GM12878 (cell line): Measurements from ENCODE around the gene ARL5A. TPM values are rescaled to one million over a fixed set of nuclear protein-coding genes. Genes with fewer than 3 reads are reported as not detected.

Experiments
- ATAC-seq: fragments of 200-7000 bp; cut with Tn5 transposase; 3 replicates; pipeline ENCODE4 v1.9.1; 2020; ENCODE audit warnings: mild to moderate bottlenecking, moderate library complexity
- BruUV-seq: library from RNA; stranded (reverse); fragments of 400-500 nt; replicated peaks from 2 replicates; lab custom pipeline; 2021; lab: Mats Ljungman, UMichigan
- CTCF ChIA-PET: fragments of 300-600 bp; sonication (Branson Sonifier 250); formaldehyde crosslinking; extraction: SDS; loops from one replicate; lab custom pipeline; 2021; ENCODE audit warnings: inconsistent platforms; lab: Yijun Ruan, JAX
- POLR2A ChIA-PET: fragments of 350-600 bp; formaldehyde crosslinking; extraction: SDS; loops from one replicate; lab custom pipeline; 2021; ENCODE audit warnings: inconsistent platforms; lab: Charles Lee
- RAD21 ChIA-PET: fragments of 300-600 bp; sonication (Branson Sonifier 250); formaldehyde crosslinking; loops from one replicate; lab custom pipeline; 2023; ENCODE audit warnings: antibody characterized with exemption; ENCODE audit not compliant: unreplicated experiment; lab: Charles Lee
- SMC1A ChIA-PET: fragments of 300-600 bp; sonication (Branson Sonifier 250); formaldehyde crosslinking; loops from one replicate; lab custom pipeline; 2023; ENCODE audit not compliant: unreplicated experiment, uncharacterized antibody; lab: Charles Lee
- DNase-seq: peaks from one replicate; pipeline ENCODE4 v3.0.0-alpha.2; 2011; ENCODE audit warnings: low read depth, low spot score
- FAIRE-seq: peaks from 3 replicates; lab custom pipeline; 2011; peaks lifted over from hg19 to GRCh38; lab: Jason Lieb, UNC
- H2AFZ ChIP-seq: 2 replicates; pipeline ENCODE4 v1.6.0; 2011; ENCODE audit warnings: low read depth, low read length, control low read depth; ENCODE audit not compliant: control insufficient read depth
- H3K27ac ChIP-seq: 2 replicates; pipeline ENCODE4 v1.5.1; 2011; ENCODE audit warnings: control low read depth; ENCODE audit not compliant: control insufficient read depth, insufficient read depth
- H3K27me3 ChIP-seq, 2 experiments: replicated peaks in 1 of 2; 2 replicates each; pipeline versions ENCODE4 v1.6.0 to v1.6.1; 2011; ENCODE audit warnings: low read length in 1 of 2; ENCODE audit not compliant: control insufficient read depth in 2 of 2, insufficient read depth in 2 of 2
- H3K36me3 ChIP-seq, 2 experiments: 2 replicates each; pipeline ENCODE4 v1.5.1; 2011; ENCODE audit warnings: low read length in 1 of 2; ENCODE audit not compliant: control insufficient read depth in 2 of 2, insufficient read depth in 2 of 2
- H3K4me1 ChIP-seq: 2 replicates; pipeline ENCODE4 v1.6.1; 2011; ENCODE audit warnings: mild to moderate bottlenecking, low read length, moderate library complexity, mixed read lengths; ENCODE audit not compliant: control insufficient read depth, insufficient read depth
- H3K4me2 ChIP-seq: 2 replicates; pipeline ENCODE4 v1.6.0; 2011; ENCODE audit warnings: control low read depth; ENCODE audit not compliant: control insufficient read depth, insufficient read depth
- H3K4me3 ChIP-seq: fragments of 200-600 bp; sonication (generic); 2 replicates; pipeline ENCODE4 v1.5.1; 2016
- H3K79me2 ChIP-seq: 2 replicates; pipeline ENCODE4 v1.6.0; 2011; ENCODE audit warnings: low read length; ENCODE audit not compliant: control insufficient read depth, insufficient read depth
- H3K9ac ChIP-seq: 2 replicates; pipeline ENCODE4 v1.8.0; 2011; ENCODE audit warnings: low read length, control low read depth, mixed read lengths; ENCODE audit not compliant: control insufficient read depth, insufficient read depth
- H3K9me3 ChIP-seq: replicated peaks from 3 replicates; pipeline ENCODE4 v1.5.1; 2011; ENCODE audit warnings: mild to moderate bottlenecking, low read length; ENCODE audit not compliant: control insufficient read depth, insufficient read depth
- H4K20me1 ChIP-seq: 2 replicates; pipeline ENCODE4 v1.6.0; 2011; ENCODE audit not compliant: control insufficient read depth, insufficient read depth
- ASH2L ChIP-seq: fragments of 300-600, 200-600 bp; sonication (generic); IDR thresholded peaks from 2 replicates; pipeline ENCODE4 v1.6.1; 2017; ENCODE audit warnings: low read depth, mild to moderate bottlenecking, borderline replicate concordance
- CEBPZ ChIP-seq: fragments of 150-350 bp; IDR thresholded peaks from 2 replicates; pipeline ENCODE4 v1.6.1; 2016; ENCODE audit warnings: low read depth, low read length
- FOXK2 ChIP-seq: fragments of 450-650 bp; IDR thresholded peaks from 2 replicates; pipeline ENCODE4 v1.6.1; 2017; ENCODE audit warnings: mild to moderate bottlenecking, moderate library complexity
- GABPA ChIP-seq: IDR thresholded peaks from 2 replicates; pipeline ENCODE4 v1.6.1; 2014; ENCODE audit warnings: antibody characterized with exemption, low read depth, mild to moderate bottlenecking, inconsistent platforms
- HDAC2 ChIP-seq: fragments of 200-600 bp; sonication (generic); IDR thresholded peaks from 2 replicates; pipeline ENCODE4 v1.6.1; 2017
- KAT2A ChIP-seq: conservative IDR thresholded peaks from 2 replicates; pipeline ENCODE4 v1.6.1; 2011; ENCODE audit warnings: low read depth, low read length; ENCODE audit not compliant: control insufficient read depth
- NBN ChIP-seq: fragments of 450-650 bp; IDR thresholded peaks from 2 replicates; pipeline ENCODE4 v1.6.1; 2016
- NRF1 ChIP-seq: conservative IDR thresholded peaks from 2 replicates; pipeline ENCODE4 v1.6.1; 2011; ENCODE audit warnings: mild to moderate bottlenecking, low read depth, low read length, improper control_type of control experiment
- TBL1XR1 ChIP-seq: IDR thresholded peaks from 2 replicates; pipeline ENCODE4 v1.6.1; 2012; ENCODE audit warnings: low read depth, low read length, improper control_type of control experiment
- TCF7 ChIP-seq: IDR thresholded peaks from 2 replicates; pipeline ENCODE4 v1.6.1; 2014; ENCODE audit warnings: antibody characterized with exemption, borderline replicate concordance
- YBX1 ChIP-seq: fragments of 450-650 bp; IDR thresholded peaks from 2 replicates; pipeline ENCODE4 v1.6.1; 2016; ENCODE audit warnings: antibody characterized with exemption
- ZNF217 ChIP-seq: fragments of 450-650 bp; IDR thresholded peaks from 2 replicates; pipeline ENCODE4 v1.6.1; 2017; ENCODE audit warnings: antibody characterized with exemption, mild to moderate bottlenecking
- in situ Hi-C: fragments of 300-500 bp; cut with MboI; formaldehyde crosslinking; loops from 9 replicates; pipeline ENCODE4 v1.14.3; 2018; ENCODE audit warnings: mixed read lengths
- intact Hi-C: fragments of 100-400 bp; cut with micrococcal nuclease; formaldehyde crosslinking; loops from one replicate; pipeline ENCODE4 v1.14.2; 2022; ENCODE audit not compliant: unreplicated experiment
- polyA plus RNA-seq, 11 experiments: library from polyadenylated mRNA; depleted of rRNA in 4 of 11; unstranded in 6 of 11; stranded (reverse) in 5 of 11; fragments of >200 nt; fragmentation: Nextera tagmentation in 4 of 11; fragmentation: Illumina TruSeq in 1 of 11; extraction: Ambion mirVana in 4 of 11; extraction: Trizol in 1 of 11; gene quantifications; 1 replicate in 1 of 11; 2 replicates in 10 of 11; pipeline versions ENCODE4 v1.2.1 to v1.2.3, GENCODE V29; 2011 to 2016; ENCODE audit warnings: inconsistent platforms in 2 of 11, missing spikeins in 2 of 11, low read depth in 1 of 11
- total RNA-seq, 4 experiments: library from RNA; depleted of rRNA in 3 of 4; stranded (reverse); fragments of >200 nt in 3 of 4; fragmentation: Illumina TruSeq in 1 of 4; extraction: Trizol in 1 of 4; gene quantifications; 2 replicates each; pipeline versions ENCODE4 v1.2.1 to v1.2.3, GENCODE V29; 2013 to 2021
- TF ChIP-seq, protein P1 (sequence below): IDR thresholded peaks from 2 replicates; pipeline ENCODE4 v1.6.1; 2011; ENCODE audit warnings: low read depth, mild to moderate bottlenecking, low read length, moderate library complexity, borderline replicate concordance; ENCODE audit errors: extremely low read depth
- TF ChIP-seq, protein P2 (sequence below): fragments of 450-650 bp; IDR thresholded peaks from 2 replicates; pipeline ENCODE4 v1.6.1; 2017; ENCODE audit warnings: mild to moderate bottlenecking
- TF ChIP-seq, protein P3 (sequence below): fragments of 450-650 bp; IDR thresholded peaks from 2 replicates; pipeline ENCODE4 v1.6.1; 2014; ENCODE audit warnings: mild to moderate bottlenecking
- TF ChIP-seq, protein P4 (sequence below): fragments of 450-650 bp; formaldehyde crosslinking; IDR thresholded peaks from 2 replicates; pipeline ENCODE4 v1.5.0; 2022; ENCODE audit warnings: mild to moderate bottlenecking, missing genetic modification characterization

ARL5A gene
- total and polyA plus RNA-seq, 10 of the 15 experiments (the other 5 are each of a cell fraction or from before 2014, with no cell fraction given), result 9.4 to 52.9 (median 32.0) TPM

DNA sequence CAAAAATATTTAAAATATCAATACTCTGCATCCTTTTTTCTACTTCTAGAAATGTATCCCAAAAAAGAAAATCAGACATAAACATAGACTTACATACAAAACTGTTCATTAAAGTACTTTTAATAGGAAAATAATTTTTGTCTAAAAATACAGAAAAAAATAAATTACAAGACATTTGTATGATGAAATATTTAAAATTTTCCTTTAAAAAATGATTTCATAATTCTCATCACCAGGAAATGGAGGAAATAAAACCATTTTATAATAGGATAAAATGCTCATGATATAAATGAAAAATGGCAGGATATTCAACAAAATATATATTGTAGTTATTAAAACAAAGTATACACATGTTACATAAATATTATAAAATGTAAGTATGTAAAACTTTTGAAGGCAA is 24.4 kb downstream of the ARL5A start:
- no peak overlapping the region for H2AFZ ChIP-seq
- H3K79me2 ChIP-seq, result no peaks in the 10 kb centered on the region
- ChIA-PET SMC1A (interaction anchor here (1.5 to 2.0 kb wide), 2 partner anchors 13 to 23 kb away, joined by 3 to 5 read pairs; no protein-coding TSS in a partner anchor), CTCF (no interaction called here), POLR2A (no interaction called here), RAD21 (interaction anchor here (0.5 kb wide), 1 partner anchor 9 kb away, joined by 3 read pairs; no protein-coding TSS in a partner anchor)
- no peak overlapping the region for H3K9ac ChIP-seq
- no peaks in the 10 kb centered on the region for H3K4me1 ChIP-seq
- FAIRE-seq (no peak), DNase-seq (no peak), ATAC-seq (no peak)
- H3K4me3 ChIP-seq, result no peak overlapping the region
- no TSS peak for BruUV-seq
- no peak overlapping the region for H3K27ac ChIP-seq
- H3K36me3 ChIP-seq, result peaks cover 2 to 12% of the 10 kb centered on the region in 2 experiments; a peak in 3 of 4 replicates
- no peaks in the 10 kb centered on the region; the same call in 2 of the 3 replicates for H3K9me3 ChIP-seq
- no peak overlapping the region for H3K4me2 ChIP-seq
- intact Hi-C loops, result no loop called here
- H3K27me3 ChIP-seq, result no peaks in the 10 kb centered on the region
- in situ Hi-C loops, result no loop called here
- no peaks in the 10 kb centered on the region for H4K20me1 ChIP-seq
- TF ChIP-seq NRF1 (no peak), YBX1 (no peak), ASH2L (no peak), KAT2A (no peak), TBL1XR1 (no peak), ZNF217 (no peak), FOXK2 (no peak), NBN (no peak), CEBPZ (no peak), GABPA (no peak), HDAC2 (no peak), TCF7 (no peak)
- TF ChIP-seq, protein P1, sequence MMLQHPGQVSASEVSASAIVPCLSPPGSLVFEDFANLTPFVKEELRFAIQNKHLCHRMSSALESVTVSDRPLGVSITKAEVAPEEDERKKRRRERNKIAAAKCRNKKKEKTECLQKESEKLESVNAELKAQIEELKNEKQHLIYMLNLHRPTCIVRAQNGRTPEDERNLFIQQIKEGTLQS, result no peak
- TF ChIP-seq, protein P2, sequence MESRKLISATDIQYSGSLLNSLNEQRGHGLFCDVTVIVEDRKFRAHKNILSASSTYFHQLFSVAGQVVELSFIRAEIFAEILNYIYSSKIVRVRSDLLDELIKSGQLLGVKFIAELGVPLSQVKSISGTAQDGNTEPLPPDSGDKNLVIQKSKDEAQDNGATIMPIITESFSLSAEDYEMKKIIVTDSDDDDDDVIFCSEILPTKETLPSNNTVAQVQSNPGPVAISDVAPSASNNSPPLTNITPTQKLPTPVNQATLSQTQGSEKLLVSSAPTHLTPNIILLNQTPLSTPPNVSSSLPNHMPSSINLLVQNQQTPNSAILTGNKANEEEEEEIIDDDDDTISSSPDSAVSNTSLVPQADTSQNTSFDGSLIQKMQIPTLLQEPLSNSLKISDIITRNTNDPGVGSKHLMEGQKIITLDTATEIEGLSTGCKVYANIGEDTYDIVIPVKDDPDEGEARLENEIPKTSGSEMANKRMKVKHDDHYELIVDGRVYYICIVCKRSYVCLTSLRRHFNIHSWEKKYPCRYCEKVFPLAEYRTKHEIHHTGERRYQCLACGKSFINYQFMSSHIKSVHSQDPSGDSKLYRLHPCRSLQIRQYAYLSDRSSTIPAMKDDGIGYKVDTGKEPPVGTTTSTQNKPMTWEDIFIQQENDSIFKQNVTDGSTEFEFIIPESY, result no peak
- TF ChIP-seq, protein P3, sequence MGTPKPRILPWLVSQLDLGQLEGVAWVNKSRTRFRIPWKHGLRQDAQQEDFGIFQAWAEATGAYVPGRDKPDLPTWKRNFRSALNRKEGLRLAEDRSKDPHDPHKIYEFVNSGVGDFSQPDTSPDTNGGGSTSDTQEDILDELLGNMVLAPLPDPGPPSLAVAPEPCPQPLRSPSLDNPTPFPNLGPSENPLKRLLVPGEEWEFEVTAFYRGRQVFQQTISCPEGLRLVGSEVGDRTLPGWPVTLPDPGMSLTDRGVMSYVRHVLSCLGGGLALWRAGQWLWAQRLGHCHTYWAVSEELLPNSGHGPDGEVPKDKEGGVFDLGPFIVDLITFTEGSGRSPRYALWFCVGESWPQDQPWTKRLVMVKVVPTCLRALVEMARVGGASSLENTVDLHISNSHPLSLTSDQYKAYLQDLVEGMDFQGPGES, result no peak
- TF ChIP-seq, protein P4, sequence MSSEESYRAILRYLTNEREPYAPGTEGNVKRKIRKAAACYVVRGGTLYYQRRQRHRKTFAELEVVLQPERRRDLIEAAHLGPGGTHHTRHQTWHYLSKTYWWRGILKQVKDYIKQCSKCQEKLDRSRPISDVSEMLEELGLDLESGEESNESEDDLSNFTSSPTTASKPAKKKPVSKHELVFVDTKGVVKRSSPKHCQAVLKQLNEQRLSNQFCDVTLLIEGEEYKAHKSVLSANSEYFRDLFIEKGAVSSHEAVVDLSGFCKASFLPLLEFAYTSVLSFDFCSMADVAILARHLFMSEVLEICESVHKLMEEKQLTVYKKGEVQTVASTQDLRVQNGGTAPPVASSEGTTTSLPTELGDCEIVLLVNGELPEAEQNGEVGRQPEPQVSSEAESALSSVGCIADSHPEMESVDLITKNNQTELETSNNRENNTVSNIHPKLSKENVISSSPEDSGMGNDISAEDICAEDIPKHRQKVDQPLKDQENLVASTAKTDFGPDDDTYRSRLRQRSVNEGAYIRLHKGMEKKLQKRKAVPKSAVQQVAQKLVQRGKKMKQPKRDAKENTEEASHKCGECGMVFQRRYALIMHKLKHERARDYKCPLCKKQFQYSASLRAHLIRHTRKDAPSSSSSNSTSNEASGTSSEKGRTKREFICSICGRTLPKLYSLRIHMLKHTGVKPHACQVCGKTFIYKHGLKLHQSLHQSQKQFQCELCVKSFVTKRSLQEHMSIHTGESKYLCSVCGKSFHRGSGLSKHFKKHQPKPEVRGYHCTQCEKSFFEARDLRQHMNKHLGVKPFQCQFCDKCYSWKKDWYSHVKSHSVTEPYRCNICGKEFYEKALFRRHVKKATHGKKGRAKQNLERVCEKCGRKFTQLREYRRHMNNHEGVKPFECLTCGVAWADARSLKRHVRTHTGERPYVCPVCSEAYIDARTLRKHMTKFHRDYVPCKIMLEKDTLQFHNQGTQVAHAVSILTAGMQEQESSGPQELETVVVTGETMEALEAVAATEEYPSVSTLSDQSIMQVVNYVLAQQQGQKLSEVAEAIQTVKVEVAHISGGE (CRISPR knock-in tag), result no peak
